HL-60/S4 treated with phorbol 12-myristate 13-acetate at 8.2 ng/mL for 4 days and 3 days (cell line): Measurements from ENCODE around the gene EPAS1.

Experiments used
- in situ Hi-C: fragments of 300-500 bp; cut with MboI; formaldehyde crosslinking; loops from 2 replicates; pipeline ENCODE4 v1.15.0; 2022; ENCODE audit warnings: low sequenced_read_pairs

The EPAS1 gene

DNA sequence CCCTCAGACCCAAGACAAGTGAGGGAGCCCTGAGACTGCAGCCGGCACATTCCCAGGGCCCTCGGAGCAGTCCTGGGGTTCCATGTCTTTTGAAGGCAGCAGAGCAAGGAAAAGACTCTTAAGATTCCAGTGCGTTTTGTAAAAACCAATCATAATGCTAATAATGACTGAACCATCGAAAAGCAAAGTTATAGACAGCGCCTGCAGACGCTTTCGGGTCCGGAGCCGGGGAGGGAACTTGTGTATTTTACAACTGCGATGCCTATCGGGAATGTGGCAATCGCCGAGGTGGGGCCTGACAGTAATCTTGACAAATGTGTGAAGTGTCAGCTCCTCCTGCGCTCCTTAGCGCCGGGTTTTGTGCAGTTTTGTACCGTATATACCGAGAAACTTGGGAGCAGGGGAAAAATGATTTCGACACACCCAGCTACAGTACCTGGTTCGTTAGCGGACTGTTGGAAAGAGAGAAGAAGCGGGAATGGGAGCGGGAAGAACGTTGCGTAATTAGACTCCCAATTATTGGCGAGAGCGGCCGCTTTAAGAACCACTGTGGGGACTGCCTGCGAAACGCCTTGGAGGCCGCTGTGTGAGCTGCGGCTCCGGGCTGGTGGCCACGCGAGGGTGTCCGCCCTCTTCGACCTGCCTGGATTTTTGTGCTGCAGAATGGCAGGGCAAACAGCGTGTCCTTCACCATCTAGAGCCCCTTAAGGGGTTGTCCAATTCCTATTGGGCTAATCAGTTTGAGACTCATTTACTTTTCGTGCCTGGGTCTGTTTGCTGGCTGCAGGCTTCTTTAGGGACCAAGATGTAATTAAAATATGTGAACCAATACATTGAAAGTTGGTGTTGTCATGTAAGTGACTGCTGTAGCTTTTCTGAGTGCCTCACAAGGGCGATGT, 2.4 kb downstream of the EPAS1 start:
- in situ Hi-C loops = no loop called here

DNA sequence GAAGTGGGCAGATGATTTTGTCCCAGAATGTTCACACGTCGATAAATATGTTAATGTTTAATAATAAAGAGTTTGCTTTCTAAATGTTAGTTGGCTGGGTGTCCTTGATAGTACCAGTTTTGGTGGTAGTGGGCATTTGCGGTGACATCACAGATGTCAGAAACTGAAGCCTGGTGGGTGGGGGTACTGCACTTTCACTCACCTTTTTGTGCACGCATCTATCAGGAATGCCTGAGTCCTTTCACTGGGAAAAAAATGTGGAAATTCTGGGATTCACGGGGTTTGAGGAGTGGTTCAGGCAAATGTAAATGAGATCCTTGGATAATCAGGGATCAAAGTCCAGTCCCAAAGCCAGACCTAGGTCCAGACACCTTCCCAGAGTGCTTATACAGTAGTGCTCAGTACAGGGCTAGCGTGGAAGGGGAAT, 3.2 kb downstream of the EPAS1 start:
- in situ Hi-C loops = no loop called here

DNA sequence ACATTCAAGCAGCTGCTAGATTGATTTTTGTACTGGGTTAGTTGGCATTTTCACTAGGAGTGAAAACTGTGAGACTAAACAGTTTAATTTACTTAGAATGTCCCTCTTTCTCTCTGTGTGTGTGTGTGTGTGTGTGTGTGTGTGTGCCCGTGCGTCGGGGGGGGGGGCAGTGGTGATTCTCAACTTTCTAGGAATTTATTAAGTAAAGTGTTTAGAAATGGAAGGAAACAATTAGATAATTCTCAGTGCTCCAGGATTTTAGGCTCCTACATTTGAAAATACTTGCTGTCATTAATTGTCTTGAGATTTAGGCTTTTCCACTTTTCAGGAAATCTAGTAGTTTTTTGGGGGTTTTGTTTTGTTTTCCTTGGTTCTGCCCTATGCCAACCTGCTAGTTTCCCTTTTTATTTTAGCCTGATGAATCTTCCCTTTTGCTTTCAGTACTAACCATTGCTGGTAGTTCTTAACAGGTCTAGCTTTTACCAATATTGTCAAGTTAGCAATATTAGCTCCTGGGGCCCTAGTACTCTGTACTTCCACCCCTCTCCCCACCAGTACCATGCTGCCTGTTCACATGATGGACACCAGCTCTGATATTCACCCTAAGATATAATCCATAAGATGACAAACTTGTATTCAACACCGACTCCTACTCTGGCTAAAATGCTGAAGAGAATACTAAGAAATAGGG, 4.9 kb downstream of the EPAS1 start:
- in situ Hi-C loops = no loop called here

DNA sequence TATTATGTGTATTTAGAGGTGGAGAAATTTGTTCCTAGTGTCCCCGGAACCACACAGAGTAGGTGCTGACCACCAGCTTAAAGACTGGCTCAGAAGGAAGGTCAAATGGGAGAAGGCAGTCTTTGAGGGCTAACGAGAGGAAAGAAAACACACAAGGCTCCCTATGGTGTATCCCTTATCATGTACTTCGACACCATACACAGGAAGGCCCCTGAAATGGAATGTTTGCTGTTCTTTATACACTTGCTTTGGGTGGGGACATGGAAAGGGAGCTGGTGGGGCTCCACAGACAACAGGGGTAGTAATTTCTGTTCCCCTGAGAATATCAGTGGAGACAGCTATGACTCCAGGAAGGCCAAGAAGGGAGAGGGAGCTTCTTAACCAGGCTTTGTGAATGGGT, 6.0 kb downstream of the EPAS1 start:
- in situ Hi-C loops = no loop called here

DNA sequence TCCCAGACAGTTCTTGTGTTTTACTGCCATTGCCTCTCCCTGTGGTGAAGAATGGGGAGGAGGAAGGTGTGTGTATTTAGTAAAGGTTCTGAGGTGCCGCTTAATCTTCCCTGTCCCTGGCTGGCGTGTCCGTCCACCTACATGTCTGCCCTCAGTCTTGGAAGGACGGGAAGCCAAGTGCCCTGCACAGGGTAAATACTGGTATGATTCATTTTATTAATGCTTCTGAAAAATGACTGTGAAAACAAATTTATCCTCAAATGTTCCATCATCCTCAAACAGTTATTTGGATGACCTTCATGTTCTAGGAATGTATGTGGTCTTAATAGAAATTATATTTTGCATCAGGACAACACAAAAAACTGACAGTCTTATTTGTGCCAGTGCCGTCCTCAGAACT, 6.6 kb downstream of the EPAS1 start:
- in situ Hi-C loops = no loop called here

DNA sequence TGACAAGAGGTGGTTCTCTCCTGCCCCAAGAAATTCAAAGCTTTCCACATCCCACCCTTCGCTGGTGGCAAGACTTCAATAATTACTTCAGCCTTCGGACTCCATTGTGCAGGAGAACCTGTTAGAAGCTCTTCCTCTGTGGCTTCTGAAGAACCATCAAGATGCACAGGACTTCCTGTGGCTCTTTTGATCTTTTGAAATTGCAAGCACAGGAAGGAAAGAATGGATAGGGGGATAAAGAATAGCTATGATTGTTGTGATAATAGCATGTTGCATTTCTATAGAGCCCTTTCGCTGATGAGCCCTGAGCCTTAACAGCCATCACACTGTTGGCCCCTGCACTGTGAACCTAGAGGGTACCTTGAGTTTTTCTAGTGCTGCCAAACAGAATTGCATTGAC, 7.4 kb downstream of the EPAS1 start:
- in situ Hi-C loops = no loop called here

DNA sequence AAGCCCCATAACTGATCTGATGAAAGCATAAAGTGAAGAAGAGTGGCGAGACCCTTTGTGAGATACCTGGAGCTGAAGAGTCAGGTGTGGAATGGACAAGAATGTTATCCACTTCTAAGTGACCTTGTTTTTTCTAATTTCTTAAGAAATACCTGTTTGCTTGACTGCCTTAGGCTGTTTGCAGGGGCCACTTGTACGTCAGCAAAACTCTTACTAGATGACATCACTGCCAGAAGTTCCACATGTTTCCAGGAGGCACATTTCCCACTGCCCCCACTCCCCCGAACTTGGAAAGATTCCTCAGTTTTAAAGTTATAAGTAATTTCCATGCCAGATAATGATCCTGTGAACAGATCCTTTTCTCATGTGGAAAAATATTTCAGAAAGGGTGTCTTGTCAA, 8.0 kb downstream of the EPAS1 start:
- in situ Hi-C loops = no loop called here

DNA sequence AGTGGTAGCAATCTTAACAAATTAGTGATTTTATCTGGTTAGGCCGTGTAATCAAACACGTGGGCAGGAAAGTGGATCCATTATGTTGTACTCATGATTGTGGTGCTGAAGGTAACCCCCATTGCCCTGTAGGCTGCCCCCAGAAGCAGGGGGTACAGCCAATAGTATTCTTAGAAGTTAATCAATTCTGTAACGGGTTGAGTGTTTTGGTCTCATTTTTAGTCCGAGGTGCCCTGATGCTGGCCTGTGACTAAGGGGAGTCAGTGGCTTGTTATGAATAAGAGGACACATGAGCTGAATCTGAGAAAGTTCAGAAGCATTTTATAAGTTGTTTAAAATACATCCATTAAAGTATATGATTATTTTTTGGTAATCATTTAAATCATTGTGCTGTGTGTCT, 8.6 kb downstream of the EPAS1 start:
- in situ Hi-C loops = no loop called here

DNA sequence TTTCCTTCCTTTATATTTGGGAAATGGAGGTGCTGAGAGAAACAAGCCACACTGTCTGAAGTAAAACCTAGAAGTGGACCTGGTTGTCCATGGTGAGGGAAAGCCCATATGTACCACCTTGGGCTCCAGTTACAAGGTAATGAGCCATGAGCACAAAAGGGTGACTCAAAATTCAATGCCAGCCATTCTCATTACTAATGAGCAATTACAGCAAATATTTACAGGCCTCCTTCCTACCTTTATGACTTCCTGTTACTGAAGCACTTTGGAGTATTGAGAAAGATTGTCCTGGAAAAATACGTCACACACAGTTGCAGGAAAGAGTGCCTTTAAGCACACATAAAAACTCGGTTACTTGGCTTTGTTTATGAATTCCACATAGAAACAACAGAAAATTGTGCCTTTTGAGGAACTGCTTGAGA, 9.1 kb downstream of the EPAS1 start:
- in situ Hi-C loops = no loop called here

DNA sequence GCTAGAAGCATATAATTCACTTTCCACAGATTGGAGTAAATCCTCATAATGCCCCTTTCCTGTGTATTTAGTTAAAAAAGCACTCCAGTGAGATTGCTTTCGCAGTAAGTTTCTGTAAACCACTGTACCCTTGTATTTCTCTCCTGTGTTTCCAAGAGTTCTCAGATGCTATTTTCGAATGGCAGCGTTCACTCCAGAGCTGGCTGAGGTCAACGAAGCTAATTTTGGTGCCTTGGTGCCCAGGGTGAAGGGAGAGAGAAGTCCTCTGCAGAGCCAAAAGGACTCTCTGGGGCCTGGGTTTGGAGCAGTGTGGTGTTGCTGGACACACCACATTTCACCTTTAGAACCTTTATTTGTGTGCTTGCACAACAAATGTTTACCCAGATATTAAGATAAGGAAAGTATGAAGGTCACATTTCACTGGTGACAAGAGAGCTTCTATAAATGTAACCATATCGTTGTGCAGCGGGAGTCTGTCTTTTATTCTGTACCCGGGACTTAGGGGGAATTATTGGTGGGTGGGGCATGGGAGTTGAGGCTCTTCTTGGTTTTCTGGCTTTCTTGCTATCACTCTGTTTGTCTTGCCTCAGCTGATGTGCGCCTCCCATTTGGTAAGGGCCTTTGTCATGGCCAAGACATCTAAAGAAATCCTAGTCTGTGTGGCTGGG, 9.9 kb downstream of the EPAS1 start:
- in situ Hi-C loops = no loop called here

DNA sequence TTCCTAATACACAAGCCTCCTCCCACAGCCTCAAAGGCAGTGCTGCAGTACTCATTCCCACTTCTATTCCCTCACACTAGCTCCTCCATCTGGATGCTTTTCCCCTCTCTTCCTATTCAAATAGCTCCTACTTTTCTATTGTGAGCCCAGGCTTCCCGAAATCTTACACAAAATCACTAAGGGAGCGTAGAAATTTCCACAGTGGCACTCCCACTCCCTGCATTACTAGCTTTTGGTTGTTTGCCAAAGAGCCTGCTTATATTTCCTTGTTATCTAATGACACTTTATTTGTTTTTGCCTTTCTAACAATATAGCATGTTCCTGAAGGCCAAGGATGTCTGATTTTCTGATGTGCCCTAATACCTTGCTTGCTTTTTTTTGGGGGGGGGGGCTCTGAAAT, 10.9 kb downstream of the EPAS1 start:
- in situ Hi-C loops = no loop called here

DNA sequence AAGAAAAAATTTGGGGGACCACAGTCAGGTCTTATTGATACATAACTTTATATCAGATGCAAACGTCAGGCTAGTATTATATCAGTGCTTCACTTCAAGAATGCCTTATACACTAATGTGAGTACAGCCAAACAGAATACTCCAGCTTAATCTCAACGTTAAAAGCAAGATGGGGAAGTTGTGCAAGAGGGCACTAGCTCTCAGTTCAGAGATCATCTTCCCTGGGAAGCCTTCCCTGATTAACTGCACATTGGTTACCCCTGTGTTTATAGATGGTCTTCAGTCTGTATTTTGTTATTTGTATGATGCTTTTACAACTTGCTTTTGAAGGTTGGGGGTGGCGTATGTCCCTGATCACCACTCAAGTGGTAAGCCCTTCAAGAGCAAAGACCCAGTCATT, 11.4 kb downstream of the EPAS1 start:
- in situ Hi-C loops = no loop called here

DNA sequence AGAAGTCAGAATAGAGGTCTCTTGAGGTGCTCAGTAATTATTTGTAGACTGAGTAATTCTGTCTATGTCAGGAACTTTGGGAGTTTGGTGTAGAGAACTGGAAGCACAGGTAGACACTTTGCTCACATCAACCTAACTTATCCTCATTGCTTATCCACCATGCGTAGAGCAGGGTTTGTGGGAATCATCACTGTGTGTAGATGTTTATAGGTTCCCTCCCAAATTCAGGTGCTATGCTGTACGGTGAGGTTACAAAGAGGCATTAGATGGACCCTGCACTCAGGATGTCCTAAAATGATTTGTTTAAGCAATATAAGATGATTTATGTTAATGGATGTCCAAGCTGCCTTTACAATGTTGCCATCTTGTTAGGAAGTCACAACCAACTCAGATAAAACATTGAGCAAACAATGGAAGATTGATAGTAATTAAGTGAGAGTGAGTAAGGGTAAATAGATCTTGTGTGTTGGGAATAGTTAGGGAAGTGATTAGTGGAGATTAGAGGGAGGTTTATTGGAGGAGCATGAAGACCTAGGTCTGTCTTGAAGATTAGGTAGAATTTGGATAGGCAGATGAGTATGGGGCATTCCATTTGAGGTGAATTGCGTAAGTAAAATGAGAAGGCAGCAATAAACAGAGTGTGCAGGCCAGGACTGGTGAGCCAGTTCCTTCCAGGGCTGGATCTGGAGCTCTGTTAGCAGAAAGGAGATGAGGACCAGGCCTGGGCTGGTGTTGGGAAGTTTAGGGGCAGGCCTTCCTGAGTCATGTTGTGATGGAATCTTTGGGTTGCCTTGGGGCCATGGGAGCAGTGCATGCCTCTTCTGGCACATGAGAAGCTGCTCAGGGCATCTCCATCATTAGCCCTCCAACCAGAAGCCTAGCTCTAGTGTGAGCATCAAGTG, 12.1 kb downstream of the EPAS1 start:
- in situ Hi-C loops = no loop called here

DNA sequence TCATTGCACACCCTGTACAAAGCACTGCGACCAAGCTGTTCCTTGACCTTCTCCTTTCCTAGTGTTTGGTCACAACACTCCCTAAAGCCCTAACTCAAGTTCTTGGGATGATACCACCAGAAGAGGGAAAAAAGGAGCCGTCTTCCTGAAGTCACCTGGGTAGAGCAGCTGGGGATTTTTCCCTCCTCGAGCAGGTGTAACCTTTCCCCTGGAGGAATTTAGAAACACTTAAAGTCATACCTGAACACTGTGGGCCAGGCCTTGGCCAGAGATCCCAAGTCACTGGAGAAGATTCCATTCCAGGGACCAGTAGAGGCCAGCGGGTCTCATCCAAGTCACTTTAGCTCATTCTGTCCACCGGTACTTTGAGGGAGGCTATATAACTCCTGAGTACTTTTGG, 13.2 kb downstream of the EPAS1 start:
- in situ Hi-C loops = no loop called here

DNA sequence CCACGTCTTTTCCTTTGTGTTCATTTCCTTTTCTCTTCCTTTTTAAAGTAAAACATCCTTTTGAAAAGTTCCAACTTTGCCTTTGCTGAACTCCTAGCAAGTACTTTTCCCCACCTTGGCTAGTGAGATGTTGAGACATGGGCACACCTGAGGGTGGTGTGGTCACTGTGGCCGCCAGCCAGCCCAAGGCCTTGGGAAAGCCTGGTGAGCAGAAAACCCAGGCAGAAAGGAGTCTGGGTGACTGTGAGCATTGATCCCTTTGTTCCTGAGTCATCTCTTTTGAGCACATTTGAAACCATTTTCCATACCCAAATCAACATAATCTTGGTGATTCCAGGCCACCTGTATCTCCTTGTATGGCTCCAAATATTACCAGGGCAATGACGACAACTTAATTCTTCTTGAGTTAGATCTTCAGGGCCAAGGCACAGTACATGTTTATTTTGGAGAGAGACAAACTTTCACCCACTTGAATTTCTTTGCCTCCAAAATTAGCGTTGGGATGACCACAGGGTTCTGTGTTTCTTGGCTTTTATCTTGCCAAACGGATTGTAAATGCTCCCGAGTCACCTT, 14.5 kb downstream of the EPAS1 start:
- in situ Hi-C loops = no loop called here

DNA sequence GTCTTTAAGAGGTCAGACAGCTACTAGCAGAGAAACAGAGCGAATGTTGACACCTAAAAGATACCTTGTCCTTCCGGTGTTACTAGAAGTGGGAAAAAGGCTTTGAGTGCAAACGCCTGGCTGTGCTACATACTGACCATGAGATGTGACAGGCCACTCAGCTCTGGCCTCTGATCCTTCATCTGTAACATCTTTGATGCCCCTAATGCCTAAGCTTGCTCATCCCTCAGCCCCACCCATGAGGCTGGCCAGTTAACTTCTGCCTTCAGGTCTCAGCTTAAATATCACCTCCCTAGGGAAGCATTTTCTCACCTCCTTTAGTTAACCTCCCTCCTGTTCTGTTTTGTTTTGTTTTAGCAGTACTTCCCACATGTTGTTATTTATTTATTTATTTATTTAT, 15.9 kb downstream of the EPAS1 start:
- in situ Hi-C loops = no loop called here

DNA sequence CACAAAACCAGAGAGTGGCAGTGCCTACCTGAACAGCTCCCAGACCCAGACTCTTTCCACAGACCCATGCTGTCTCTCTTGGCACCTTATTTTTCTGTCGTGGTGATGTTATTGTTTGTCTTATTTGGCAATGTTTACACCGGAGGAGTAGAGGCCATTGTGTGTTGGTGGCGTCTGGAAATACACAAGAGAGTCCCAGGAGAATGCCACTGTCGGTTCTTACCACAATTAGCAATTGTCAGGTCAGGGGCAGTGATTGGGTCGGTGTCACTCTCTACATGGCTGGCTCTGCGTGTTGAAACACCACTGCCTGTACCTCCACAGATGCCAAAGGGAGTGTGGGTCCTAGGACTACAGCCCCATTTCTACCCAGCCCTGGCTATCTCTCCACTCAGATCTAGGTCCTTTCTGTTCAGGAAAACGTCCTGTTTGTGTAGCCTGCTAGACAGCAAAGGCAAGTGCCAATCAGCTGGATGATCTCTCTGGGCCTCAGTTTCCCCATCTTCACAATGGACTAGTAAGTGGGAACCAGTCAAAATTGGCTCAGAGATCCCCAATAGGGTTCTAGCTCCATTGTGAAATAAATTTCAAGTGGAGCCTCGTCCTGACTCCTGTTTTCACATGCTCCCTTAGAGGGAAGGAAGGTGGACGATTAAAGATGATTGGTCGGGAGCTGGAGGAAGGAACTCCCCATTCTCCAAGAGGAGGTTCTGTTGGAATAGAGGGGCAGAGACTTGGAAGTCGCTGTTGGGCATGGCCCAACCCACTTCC, 17.0 kb downstream of the EPAS1 start:
- in situ Hi-C loops = no loop called here

DNA sequence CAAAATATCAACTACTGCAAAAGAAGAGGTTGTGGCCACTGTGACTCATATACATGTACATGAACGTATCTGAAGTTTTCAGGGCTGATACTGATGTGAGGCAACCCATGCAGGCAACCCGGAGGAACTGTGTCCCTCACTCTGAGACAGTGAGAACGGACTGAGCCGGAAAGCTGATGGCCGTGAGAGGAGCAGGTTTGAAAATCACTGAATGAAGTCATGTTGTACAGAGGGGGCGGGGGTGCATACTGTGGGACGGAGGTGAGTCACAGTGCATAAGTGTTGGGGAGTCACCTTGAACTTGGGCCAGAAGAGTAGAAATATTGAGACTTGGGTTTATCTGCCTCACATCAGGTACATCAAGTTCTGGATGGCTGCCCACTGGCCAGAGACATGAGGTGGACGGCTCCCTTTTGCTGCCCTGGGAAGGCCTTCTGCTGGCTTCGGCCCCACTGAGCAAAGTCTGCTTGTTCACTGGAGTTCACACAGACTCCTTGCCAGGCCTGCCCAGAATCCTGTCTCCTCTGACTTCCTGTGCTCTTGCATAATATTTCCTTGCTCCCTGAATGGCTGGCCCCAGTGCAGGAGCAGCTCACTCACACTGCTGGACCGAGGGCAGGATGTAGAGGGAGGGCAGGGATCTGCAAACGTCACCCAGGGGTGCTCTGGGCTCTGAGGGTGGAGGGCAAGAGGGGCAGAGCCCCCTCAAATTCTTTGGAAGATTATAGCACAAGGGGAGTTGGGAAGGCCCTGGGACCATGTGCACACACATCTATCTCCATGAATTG, 18.1 kb downstream of the EPAS1 start:
- in situ Hi-C loops = no loop called here

DNA sequence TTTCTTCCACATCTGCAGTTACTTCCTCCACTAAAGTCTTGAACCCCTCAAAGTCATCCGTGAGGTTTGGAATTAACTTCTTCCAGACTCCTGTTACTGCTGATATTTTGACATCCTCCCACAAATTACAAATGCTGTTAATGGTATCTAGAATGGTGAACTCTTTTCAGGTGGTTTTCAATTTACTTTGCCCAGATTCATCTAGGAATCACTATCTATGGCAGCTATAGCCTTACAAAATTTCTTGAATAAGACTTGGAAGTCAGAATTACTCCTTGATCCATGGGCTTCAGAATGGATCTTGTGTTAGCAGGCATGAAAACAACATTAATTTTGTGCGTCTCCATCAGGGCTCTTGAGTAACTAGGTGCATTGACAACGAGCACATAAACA, 19.9 kb downstream of the EPAS1 start:
- in situ Hi-C loops = no loop called here
